Islet of Langerhans (tissue), 1 donor: ENCODE data around the gene TJP3.
"Not testable (repeated sequence)": the region's sequence is repeated elsewhere in the genome, so short reads cannot be mapped to it uniquely, and the experiment has no call there.

Experiments
- FAIRE-seq: peaks from one replicate; lab custom pipeline; 2011; peaks lifted over from hg19 to GRCh38; lab: Jason Lieb, UNC

Gene TJP3, protein sequence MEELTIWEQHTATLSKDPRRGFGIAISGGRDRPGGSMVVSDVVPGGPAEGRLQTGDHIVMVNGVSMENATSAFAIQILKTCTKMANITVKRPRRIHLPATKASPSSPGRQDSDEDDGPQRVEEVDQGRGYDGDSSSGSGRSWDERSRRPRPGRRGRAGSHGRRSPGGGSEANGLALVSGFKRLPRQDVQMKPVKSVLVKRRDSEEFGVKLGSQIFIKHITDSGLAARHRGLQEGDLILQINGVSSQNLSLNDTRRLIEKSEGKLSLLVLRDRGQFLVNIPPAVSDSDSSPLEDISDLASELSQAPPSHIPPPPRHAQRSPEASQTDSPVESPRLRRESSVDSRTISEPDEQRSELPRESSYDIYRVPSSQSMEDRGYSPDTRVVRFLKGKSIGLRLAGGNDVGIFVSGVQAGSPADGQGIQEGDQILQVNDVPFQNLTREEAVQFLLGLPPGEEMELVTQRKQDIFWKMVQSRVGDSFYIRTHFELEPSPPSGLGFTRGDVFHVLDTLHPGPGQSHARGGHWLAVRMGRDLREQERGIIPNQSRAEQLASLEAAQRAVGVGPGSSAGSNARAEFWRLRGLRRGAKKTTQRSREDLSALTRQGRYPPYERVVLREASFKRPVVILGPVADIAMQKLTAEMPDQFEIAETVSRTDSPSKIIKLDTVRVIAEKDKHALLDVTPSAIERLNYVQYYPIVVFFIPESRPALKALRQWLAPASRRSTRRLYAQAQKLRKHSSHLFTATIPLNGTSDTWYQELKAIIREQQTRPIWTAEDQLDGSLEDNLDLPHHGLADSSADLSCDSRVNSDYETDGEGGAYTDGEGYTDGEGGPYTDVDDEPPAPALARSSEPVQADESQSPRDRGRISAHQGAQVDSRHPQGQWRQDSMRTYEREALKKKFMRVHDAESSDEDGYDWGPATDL

DNA sequence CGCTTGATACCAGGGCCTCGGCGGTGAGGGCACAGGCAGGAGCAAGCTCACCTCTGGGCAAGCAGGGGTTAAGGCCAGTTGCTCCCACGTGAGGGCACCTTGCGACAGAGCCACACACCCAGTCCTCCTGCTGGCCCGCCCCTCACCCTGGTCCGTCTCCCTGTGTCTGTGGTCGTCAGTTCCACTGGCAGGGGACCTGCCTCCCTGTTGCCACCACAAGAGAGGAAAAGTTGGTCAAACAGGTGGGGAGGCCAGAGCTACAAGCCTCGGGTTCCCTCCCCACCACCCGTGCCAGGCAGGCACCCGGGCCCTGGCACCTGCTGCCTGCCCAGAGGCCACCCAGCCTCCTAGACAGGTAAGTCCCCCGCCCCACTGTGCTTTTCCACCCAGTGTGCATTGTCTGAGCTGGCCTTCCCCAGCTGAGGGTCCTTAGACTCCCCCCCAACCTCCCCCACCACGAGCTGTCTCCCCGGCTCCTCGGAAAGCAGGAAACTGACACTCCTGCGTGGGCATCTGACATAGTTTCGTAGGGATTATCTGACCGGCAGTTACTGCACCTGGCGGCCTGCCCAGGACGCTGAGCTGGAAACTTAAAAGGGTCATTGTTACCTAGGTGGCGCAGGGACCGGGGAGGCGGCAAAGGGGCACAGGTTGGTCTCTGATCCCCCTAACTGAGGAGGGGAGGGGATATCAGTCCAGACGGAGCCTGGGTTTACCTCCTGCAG, at the start of gene TJP3:
TSS of gene TJP3 (plus strand) at position 178 of the 725 bp plus-strand sequence. CDS start 20,049 bp downstream, outside the sequence.
- no peak for FAIRE-seq

DNA sequence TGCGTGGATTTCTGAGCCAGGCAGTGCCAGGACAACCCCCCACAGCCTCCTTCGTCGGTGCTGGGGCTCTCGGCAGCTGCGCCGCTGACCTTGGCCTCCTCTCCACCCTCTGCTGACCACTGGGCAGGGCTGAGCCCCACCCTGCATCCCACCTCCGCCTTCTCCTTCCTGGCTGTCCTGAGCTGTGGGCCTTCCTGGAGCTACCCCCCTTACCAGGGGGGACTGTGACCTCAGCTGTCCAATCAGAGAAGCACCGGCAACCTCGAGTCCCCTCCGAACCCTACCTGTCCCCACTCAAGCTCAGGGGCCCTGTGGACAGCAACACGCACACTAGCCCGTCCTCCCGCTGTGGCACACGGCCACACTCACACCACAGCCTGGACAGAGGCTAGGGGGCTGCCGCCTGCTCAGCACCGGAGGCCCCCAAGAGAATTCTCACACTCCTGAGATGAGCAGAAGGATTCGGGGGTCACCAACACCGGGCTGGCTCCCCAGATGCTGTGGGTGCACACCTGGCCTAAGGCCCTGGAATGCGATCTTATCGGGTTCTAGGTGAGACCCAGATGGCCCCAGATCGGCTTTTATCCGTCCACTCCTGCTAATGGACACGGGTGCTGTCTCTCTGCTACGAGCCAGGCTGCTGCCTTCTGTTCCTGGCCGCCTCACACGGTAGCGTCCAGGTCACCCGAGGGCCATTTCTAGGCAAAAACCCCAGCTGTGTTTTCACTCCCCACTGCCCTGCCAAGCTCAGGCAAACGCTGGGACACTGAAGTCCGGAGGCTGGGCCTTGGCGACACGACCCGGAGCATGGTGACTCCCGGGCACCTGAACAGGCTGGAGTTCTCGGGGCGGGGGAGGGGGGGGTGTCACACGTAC, 49.1 kb upstream of the TJP3 start:
- FAIRE-seq, result no peak

DNA sequence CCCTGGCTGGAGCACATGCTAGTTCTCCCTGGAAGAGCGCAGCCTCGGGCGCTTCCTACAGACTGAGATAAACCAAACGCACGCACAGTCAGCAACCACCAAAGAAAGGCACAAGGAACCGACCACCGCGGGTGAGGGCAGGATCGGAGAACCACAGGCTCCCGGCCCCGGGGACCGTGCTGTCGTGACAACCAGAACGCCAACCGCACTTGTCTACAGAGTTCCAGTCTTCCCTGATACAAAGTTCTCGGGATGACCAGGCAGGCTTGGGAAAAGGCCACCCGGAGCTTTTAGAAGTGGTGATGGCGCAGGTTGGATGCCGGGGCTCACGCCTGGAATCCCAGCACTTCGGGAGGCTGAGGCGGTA, 48.5 kb upstream of the TJP3 start:
- no peak for FAIRE-seq

DNA sequence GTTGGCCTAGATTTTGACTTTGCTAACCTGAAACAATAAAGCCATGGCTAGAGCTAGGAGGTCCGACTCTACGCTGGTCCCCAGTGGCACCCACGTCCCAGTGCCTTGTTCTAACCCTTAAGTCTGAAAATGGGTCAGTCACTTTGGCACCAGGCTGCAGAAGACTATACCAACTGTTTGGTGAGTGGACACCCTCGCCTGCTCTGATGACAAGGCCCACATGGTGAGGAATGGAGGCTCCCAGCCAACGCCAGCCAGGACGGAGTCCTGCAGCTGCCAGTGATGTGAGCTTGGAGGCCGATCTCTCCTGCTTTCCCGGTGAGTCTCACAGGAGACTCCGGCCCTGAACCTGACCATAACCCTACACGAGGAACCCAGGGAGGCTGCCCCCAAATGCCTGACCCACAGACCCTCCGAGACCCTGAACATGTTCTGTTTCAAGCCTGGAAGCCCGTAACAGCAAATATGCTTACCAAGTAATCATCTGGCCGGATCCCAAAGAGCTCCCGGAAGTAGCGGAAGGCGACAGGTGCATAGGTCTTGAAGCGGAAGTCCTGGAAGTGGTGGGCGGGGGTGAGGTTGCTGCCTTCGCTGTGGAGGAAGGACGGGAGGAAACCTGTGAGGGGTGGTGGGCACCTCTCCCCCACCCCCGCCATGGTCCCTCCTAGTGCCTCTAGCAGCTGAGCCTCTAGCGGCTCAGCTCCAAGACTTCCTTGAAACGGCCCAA, 47.5 kb upstream of the TJP3 start:
- FAIRE-seq, result no peak

DNA sequence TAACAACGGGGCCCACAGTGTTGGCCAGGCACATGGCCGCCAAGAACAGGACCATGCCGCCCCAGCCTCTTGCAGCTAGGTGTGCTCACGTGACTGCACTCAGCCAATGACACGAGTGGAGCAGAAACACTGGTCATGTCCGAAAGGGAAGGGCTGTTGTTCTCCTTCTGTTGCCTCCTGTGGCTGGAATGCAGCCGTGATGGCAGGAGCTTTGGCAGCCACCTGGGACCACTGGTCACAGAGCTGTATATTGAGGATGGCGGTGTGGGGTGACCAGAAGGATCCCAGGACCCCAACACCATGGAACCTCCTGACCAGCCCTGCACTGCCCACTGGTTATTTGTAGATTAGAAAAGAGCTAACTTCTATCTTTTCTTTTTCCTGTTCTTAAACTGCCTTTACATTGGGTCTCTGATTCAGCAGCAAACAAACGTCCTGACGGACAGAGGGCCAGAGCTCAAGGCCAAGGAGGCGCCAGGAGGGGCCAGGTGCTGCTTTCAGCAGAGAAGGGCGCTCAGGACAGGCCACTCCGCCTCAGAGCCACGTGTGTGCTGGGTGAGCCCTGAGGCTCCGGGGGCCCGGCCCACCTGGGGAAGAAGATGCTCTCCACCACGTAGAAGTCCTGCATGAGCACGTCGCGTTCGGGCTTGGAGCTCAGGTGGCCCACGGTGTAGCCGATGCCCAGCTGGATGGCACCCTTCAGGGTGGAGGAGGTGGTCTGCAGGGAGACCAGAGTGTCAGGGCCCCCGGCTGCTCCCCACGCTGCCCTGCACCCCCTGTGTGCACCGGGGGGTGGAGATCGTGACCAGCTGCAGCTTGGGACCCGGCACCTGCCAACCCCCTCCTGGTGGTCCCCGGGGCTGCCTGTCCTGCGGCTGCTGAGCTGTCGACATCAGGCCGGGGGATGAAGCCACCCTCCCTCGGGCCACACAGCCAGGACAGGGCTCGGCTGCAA, 46.6 kb upstream of the TJP3 start:
- FAIRE-seq, result no peak

DNA sequence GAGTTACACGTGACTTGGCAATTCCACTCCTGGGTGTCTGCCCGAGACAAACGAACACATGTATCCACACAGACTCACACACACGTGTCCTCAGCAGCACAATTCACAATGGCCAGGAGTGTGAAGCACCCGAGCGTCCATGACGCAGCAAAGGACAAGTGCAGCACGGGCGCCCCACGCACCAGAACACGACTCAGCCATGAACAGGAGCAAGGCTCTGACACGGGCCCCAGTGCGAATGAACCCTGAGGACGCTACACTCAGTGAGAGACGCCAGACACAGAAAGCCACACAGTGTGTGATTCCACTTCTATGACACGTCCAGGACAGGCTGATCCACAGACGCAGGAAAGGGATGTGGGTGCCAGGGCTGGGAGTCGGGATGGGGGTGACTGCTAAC, 44.3 kb upstream of the TJP3 start:
- FAIRE-seq, result no peak

DNA sequence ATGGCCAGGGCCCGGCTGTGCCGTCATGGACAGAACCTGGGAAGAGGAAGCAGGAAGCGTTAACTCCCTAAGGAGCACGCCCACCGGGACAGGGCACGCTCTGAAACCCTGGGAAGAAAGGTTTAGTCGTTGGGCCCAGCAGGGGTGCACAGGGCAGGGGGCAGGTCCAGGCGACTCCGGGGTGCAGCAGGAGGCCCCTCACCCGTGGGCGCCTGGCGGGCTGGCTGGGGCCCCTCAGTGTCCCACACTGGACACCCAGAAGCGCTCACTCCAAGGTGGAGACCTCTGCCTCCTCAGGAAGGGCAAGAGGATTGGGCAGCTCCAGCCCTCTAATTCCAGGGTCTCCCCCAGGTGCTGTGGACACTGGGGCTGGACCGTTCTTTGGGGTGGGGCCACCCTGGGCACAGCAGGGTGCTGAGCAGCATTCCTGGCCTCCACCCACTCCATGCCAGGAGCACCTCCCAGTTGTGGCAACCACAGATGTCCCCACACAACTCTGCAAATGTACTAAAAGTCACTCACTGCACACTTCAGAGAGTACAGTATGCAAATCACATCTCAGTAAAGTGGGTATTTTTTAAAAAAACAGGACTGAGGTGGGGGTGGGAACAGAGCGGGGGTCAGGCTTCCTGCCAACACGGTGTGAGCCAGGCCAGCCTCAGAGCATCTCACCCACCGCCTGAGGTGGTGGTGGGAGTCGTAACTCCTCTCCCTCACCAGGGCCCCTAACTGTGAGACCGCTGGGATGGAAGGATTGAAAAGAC, 43.1 kb upstream of the TJP3 start:
- no peak for FAIRE-seq

DNA sequence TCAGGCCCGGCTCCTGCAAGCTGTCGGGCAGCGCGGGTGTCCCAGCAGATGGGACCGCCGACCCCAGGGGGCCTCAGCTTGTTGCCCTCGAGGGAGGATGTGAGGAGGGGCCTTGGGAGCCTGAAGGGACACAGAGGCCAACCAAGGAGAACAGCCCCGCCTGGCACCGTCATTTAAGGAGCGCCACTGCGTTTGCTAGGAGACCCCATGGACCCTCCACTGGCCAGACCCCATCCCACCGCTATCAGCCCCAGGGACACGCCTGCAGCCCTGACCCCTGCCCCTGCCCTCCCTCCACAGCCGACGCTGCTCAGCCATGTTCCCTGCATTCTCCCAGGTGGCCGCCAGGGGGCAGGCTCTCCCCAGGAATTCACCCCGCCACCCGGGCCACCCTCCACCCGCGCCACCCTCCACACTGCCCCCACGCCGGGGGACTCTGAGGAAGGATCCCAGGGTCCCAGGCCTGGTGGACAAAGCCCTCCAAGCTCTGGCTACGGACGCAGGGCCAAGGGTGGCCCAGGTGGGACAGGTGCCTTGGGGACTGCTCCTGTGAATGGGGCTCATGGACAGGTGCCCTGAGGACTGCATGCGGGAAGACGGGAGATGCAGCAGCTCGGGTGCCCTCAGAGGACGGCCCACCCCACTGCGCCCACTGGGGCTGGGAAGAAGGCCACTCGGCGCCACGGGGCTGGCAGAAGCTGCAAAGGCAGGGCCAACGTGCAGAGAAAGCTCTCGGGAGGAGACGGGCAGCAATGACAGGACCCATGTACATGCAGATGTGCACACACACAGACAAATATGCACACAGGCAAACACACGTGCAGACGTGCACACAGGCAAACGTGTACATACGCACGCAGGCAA, 42.3 kb upstream of the TJP3 start:
- FAIRE-seq, result no peak

DNA sequence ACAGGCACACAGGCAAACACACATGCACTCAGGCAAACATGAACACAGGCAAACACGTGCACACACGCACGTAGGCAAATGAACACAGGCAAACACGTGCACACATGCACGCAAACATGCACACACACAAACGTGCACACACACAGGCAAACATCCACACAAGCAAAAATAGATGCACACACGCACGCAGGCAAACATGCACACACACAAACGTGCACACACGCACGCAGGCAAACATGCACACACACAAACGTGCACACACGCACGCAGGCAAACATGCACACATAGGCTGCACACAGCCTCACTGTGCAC, 41.7 kb upstream of the TJP3 start:
- FAIRE-seq, result not testable (repeated sequence)

DNA sequence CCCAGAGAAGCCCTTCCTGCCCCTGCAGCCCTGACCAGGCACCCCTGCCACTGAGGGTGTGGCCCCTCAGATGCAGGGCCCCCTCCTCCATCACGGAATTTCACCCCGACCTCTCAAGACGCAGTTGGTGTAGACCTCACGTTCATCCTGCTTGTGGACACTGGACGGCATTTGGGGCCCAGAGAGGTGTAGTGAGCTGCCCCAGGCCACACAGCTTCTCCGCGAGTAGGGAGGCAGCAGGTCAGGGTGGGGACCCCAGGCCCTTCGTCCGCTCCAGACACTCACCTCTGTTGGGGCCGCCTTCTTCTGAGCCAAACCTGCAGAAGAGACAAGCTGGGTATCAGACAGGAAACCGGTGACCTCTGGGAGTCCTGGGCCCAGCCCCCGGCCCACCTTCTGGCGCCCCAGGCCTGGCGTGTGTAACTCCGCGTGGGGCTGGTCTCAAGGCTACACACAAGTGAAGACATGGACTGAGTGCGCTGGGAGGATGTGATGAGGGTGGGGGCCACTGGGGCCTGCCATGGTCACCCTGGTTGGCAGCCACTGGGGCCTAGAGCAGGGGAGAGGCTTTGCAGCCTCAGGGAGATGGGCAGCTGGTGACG, 41.0 kb upstream of the TJP3 start:
- FAIRE-seq, result no peak

DNA sequence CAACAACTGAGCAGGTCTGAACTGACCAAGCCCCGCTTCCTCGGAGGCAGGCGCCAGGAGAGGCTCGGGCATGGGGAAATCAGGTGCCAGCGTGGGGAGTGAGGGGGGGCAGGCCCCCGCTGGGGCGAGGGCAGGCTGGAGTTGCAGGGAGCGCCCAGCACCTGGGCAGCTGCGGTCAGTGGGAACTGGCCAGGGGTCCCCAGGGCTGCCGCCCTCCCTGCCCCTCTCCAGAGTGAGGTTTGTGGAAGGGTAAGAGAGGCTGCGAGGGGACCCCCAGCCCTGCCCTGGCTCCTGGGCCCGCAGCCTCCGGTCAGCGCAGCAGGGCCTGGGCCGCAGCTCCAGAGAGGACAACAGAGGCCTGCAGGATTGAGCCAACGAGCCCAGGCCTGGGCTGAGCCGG, 40.4 kb upstream of the TJP3 start:
- no peak for FAIRE-seq

DNA sequence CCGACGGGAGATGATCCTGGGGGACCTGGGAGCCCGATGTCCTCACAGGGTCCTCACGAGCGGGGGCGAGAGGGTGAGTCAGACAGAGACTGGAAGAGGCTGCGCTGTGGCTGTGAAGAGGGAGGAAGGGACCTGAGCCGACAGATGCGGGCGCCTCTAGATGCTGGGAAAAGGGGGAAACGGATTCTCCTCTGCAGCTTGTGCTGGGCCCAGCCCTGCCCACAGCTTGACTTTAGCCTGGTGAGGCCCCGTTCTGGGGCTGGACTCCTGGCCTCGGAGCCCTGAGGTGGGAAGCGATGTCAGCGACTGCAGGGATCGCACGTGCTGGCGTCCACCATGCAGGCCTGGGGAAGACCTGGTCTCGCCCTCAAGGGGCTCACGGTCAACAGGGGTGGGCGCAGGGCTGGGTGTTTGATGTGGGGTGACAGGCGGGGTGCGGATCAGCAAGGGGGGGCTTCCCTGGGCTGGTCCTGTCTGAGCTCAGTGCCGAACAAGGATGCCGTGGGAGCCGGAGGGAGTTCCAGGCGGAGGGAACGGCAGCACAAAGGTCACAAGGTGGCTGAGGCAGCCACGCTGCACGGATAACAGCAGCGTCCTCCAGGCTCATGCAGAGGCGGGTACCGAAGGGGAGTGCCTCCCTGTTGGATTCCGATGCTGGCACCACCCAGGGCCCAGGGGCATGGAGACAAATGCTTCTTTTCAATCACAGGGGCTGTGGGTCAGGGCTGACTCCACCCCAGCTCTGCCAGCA, 39.7 kb upstream of the TJP3 start:
- no peak for FAIRE-seq

DNA sequence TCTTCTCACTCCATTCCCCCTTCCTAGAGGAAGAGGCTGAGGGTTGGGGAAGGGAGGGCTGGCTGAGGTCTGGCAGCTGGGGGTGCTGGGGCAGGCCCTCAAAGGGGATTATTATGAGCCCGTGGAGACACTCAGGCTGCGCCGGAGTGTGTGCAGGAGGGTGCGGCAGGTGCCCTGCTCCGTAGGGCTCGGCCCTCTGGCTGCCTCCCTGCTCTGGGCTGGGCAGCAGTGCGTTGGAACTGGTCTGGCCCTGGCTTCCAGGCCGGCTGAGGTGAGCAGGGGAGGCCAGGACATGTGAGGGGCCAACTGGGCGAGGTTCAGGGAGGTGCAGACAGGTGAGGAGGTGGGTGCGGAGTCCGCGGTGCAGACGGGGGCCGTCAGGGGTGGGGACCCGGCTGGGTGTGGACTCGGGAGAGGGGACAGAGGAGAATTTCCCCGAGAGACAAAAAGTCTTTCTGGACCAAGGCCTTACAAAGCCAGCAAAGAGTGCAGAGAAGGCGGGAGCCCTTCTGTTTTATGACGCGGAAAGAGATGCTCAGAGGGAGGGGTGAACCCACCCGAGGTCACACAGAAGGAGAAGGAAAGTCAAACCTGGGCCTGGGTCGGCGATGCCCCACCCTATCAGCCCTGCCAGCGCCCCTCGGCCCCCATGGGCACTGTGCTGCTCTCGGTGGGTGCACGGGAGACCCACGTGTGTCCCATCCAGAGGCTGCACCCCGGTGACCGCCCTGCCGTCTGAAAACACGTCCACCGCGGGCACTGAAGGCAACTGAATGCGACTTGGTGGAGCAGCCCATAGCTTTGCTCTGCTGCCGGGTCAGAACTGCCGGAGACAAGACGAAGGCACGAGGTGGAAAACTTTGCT, 38.9 kb upstream of the TJP3 start:
- no peak for FAIRE-seq

DNA sequence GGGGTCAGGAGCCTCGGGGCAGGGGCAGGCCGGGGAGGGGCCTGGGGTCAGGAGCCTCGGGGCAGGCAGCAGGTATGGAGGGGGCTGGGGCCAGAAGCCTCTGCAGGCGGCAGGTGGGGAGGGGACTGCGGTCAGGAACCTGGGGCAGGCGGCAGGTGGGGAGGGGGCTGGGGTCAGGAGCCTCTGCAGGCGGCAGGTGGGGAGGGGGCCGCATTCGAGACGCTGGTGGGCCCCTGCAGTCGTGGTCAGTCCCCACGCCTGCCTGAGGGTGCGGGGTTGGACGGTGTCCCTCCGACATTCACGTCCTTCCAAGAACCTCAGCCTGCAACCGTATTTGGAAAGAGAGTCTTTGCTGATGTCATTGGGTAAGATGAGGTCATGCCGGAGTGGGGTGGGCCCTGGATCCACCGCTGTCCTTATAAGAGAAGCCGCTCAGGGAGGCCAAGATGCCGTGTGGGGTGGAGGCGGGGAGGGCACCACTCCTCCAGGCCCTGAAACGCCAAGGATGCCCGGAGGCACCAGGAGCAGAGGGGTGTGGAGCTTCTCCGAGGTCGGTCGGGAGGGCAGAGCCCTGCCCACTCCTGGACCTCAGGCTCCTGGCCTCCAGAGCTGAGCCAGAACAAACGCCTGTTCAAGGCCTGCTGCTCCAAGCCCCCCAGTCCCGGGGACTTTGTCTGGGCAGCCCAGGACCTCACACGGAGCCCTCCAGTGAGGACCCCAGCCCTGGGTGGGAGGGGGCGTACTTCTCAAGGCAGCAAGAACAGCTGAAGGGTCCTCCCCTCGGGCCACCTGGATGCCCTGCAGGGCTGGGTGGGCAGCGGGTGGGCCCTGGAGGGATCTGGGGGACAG, 38.0 kb upstream of the TJP3 start:
- FAIRE-seq, result no peak
